ENCODE data around the gene COL16A1.
"Not testable (repeated sequence)": the region's sequence is repeated elsewhere in the genome, so short reads cannot be mapped to it uniquely, and the experiment has no call there.

Gene COL16A1

DNA sequence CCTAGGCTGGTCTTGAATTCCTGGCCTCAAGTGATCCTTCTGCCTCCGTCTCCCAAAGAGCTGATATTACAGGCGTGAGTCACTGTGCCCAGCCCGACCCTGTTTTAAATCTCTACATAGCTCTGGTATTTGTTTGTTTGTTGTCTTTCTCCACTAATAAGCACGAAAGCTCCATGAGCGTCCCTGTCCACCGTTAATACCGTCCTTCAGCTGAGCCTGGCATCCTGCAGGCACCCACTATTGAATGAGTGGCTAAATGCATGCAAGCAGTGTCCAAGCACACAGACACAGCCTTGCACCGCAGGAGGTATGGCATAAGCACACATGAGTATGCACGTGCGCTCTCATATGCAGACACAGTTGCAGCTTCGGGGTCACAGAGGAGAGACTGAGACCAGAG, 4.5 kb upstream of the COL16A1 start:
- DNase-seq (ENCODE audit: extremely low spot score, insufficient read length, low read depth): no peak
- no peak for FAIRE-seq

- DNase-seq (ENCODE audit: extremely low spot score, insufficient read length, low read depth): peak; percentile 40
- FAIRE-seq: peak; percentile 92
These were observed 3.9 kb upstream of the COL16A1 start for GRCh38 chr1:31707711-31708110.

- not testable (repeated sequence) for FAIRE-seq; DNase-seq (ENCODE audit: extremely low spot score, insufficient read length, low read depth)
These were observed 3.3 kb upstream of the COL16A1 start for GRCh38 chr1:31707059-31707600.

GRCh38 chr1:31706384-31707058, 2.7 kb upstream of the COL16A1 start:
- peak; percentile 44 for FAIRE-seq
- DNase-seq (ENCODE audit: extremely low spot score, insufficient read length, low read depth): no peak

DNA sequence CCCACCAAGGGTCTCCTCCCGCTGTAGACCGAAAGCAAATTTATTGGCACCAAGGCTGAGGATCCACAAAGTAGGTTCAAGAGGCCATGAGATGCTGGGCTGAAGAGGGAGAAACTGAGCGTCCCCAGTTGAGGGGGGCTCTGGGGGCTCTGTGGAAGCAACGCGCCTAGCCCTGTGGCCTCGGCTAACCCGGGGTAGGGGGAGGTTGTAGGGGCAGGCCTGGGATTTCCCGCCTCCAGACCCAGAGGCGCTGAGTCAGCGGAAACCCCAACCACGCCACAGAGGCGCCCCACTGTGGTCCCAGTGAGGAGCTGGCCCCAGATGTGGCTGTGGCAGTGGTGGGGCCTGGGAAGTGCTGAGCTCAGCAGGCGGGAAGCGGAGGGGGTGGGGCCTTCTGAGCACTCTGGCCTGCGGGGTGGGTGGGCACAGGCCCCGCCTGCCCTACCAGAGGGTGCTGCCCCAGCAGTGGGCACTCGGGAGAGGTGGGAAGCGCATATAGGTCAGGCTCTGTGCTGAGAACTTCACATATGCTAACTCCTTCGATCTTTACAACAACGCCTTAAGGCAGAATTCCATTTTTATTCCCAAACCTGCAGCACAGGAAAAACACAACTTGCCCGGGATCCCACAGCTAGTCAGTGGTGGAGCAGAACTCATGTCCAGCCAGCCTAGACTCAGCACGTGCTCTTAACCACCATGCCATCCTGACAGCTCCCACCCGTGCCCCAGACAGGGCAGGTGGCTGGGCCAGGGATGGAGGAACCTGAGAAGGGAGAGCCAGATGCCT, 1.5 kb upstream of the COL16A1 start:
- DNase-seq (ENCODE audit: extremely low spot score, insufficient read length, low read depth) (peak; percentile 54), FAIRE-seq (peak; percentile 71)

DNA sequence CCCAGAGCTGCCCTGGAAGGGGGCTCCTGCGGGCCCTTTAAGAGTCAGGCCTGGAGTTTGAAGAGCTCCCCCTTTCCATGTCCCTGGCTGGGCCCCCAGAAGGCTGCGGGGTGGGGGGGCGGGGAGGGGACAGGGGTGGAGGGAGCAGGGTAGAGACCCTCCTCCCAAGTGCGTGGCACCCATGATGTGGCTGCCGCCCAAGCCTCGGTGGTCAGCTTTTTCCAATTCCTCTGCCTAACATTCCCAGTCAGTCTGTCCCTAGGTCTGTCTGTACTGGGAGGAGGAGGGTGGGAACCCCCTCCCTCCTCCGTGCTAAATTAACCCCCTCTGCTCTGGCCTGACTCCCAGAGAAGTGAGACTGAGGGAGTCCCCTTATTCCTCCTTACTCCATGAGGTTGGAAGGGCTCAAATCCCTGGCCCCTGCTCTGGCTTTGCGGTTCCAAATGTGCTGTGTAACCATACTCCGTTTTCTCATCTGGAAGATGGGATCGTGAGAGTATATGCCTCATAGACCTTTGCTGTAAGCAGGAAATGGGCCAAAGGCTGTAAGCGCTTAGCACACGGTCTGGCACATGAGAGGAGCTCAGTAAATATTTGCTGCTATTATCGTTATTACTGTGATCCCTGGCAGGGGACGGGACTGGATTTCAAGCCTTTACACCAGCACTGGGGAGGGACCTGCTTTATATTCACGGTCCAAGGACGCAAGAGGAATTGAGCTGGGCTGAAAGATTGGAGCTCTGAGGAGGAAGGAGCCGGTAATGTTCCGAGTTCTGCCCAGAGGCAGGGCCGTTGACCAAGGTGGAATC, 658 bp upstream of the COL16A1 start:
- DNase-seq (ENCODE audit: extremely low spot score, insufficient read length, low read depth) (no peak), FAIRE-seq (peak; percentile 61)

- FAIRE-seq: no peak
- DNase-seq (ENCODE audit: extremely low spot score, insufficient read length, low read depth): no peak
These were observed 897 bp downstream of the COL16A1 start for GRCh38 chr1:31702836-31703404.

- no peak for FAIRE-seq
- no peak for DNase-seq (ENCODE audit: extremely low spot score, insufficient read length, low read depth)
These were observed 2.6 kb downstream of the COL16A1 start for GRCh38 chr1:31701091-31701736.

DNA sequence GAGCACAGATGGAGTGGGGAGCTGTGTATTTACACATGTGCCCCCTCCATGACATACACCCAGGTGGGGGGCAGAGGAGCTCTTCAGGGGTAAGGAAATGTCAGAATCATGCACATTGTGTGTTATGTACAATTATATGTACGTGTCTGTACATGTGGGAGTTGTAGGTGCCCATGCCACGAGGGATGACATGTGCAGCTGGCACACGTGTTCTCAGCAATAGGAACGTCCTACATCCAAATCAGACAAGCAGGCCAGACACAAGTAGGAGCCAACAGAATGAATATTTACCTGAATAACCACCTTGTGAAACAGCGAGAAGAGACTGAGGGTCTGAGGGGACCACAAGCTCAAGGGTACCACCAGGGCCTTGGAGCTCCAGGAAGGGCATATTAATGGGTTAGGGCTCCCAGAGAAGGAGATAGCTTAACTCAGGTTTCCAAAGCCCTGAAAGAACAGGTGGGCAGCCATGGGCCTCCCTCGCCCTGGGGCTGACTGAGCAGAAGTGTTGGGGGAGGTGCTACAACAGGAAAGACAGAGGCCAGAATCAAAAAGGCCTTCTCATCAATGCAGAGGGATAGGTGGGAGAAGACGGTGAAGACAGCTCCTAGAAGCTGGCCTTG, 3.2 kb downstream of the COL16A1 start:
- no peak for FAIRE-seq

GRCh38 chr1:31699341-31699891, 4.4 kb downstream of the COL16A1 start:
- peak; percentile 93 for FAIRE-seq

More for the DNA sequence above, 3.2 kb downstream of the COL16A1 start:
- DNase-seq (ENCODE audit: extremely low spot score, insufficient read length, low read depth): no peak

GRCh38 chr1:31697369-31697984, 6.3 kb downstream of the COL16A1 start:
- DNase-seq (ENCODE audit: extremely low spot score, insufficient read length, low read depth) (no peak), FAIRE-seq (no peak)

More at GRCh38 chr1:31699341-31699891, 4.4 kb downstream of the COL16A1 start:
- DNase-seq (ENCODE audit: extremely low spot score, insufficient read length, low read depth): peak; percentile 50

- no peak for FAIRE-seq
- DNase-seq (ENCODE audit: extremely low spot score, insufficient read length, low read depth): no peak
These were observed 7.6 kb downstream of the COL16A1 start for GRCh38 chr1:31696242-31696641.

GRCh38 chr1:31695327-31695726, 8.5 kb downstream of the COL16A1 start:
- FAIRE-seq (no peak), DNase-seq (ENCODE audit: extremely low spot score, insufficient read length, low read depth) (no peak)

GRCh38 chr1:31694964-31695313, 8.9 kb downstream of the COL16A1 start:
- DNase-seq (ENCODE audit: extremely low spot score, insufficient read length, low read depth): no peak
- no peak for FAIRE-seq

DNA sequence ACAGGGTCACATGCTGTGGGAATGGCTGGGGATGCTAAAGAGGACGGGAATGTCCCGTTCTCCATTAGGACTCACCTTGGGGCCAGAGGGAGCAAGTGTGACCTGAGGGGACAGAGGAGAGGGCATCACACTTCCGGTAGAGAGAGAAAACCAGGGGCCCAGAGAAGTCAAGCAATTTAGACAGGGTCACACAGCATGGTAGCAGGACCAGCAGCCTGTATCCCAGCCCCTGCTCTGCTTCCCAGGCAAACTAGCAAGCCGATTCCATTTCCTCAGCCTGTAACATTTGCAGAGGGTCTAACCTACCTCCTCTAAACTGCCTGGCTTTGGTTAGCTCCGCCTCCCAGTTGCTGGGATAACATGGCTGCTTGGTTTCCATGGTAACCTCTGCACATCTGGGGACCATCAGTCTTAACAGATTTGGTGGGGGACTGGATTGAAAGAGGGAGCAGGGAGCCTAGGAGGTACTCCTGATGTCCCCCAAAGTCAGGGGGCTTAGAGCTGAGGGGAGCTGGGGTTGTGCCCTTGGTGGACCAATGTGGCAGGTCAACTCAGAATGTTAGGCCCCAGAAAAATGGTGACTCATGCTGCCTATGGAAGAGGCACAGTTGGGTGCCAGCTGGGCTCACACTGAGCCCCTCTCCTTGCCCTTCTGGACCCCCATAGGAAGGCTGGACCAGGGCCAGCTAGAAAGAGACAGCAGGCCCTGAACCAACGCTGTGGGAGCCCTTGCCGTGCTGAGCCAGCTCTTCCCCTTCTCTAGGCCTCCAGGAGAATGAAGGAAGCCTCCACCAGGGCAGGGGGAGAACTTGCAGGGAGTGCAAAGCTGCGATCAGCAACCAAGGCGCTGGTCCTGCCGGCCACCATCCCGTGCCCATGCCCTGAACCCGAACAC, 9.5 kb downstream of the COL16A1 start:
- no peak for DNase-seq (ENCODE audit: extremely low spot score, insufficient read length, low read depth)
- no peak for FAIRE-seq

GRCh38 chr1:31693231-31693630, 10.6 kb downstream of the COL16A1 start:
- FAIRE-seq (no peak), DNase-seq (ENCODE audit: extremely low spot score, insufficient read length, low read depth) (no peak)

GRCh38 chr1:31691951-31692350, 11.9 kb downstream of the COL16A1 start:
- FAIRE-seq: no peak
- DNase-seq (ENCODE audit: extremely low spot score, insufficient read length, low read depth): no peak
